Body of pancreas (tissue), 4 donors: ENCODE data around the gene CAMK2A. TPM values are rescaled to one million over a fixed set of nuclear protein-coding genes. Genes with fewer than 3 reads are reported as not detected.

Experiments used
- ATAC-seq: fragments of 150-250 bp; one replicate; pipeline ENCODE4 v1.9.1; 2016
- DNase-seq, 4 donors: peaks; one replicate each; pipeline ENCODE4 v3.0.0-alpha.2; 2019
- H3K27ac ChIP-seq, 4 donors: fragments of 200-600 bp; sonication (generic); 1 replicate in 3 of 4; 2 replicates in 1 of 4; pipeline versions ENCODE4 v1.5.1 to v1.6.1; 2016 to 2019; ENCODE audit warnings: mild to moderate bottlenecking in 1 of 4, mixed read lengths in 1 of 4, moderate library complexity in 1 of 4
- H3K27me3 ChIP-seq, 2 donors: fragments of 200-600 bp; sonication (generic); one replicate each; pipeline ENCODE4 v1.6.0; 2016; ENCODE audit warnings: mild to moderate bottlenecking in 1 of 2
- H3K36me3 ChIP-seq, 2 donors: fragments of 200-600 bp; sonication (generic); replicated peaks in 1 of 2; 2 replicates each; pipeline ENCODE4 v1.5.1; 2016; ENCODE audit warnings: low read depth in 2 of 2; ENCODE audit not compliant: insufficient read depth in 1 of 2
- H3K4me1 ChIP-seq: fragments of 200-600 bp; sonication (generic); one replicate; pipeline ENCODE4 v1.6.0; 2016
- H3K4me3 ChIP-seq, 2 donors: fragments of 200-600 bp; sonication (generic); 1 replicate in 1 of 2; 2 replicates in 1 of 2; pipeline ENCODE4 v1.5.1; 2016 to 2019
- H3K9me3 ChIP-seq, 3 donors: fragments of 200-600 bp; sonication (generic); 1 replicate in 2 of 3; 2 replicates in 1 of 3; pipeline ENCODE4 v1.5.1; 2016
- CTCF ChIP-seq, 7 experiments: fragments of 450-650 bp in 4 of 7; fragments of 200-600 bp in 3 of 7; sonication (generic) in 3 of 7; IDR thresholded peaks; one replicate each; pipeline ENCODE4 v1.5.1; 2016 to 2019; ENCODE audit warnings: antibody characterized with exemption in 7 of 7
- POLR2A ChIP-seq, 3 donors: fragments of 450-650 bp; IDR thresholded peaks; one replicate each; pipeline ENCODE4 v1.6.1; 2016; ENCODE audit warnings: antibody characterized with exemption in 3 of 3, mild to moderate bottlenecking in 2 of 3
- WGBS, 2 donors: methylation state at CpG; one replicate each; pipeline ENCODE4 v1.1.5; 2017; 5-methylcytosine and 5-hydroxymethylcytosine counted together
- intact Hi-C: fragments of 100-400 bp; cut with DNase I; formaldehyde crosslinking; loops from one replicate; pipeline ENCODE4 v1.15.1; 2023
- total RNA-seq, 2 donors: library from RNA; depleted of rRNA; stranded (reverse); fragments of >200 nt; gene quantifications; one replicate each; pipeline ENCODE4 v1.1.0, GENCODE V29; 2016

CAMK2A gene
- total RNA-seq, 2 donors from 2014 or later, result 0.26 TPM; not detected in 1

DNA sequence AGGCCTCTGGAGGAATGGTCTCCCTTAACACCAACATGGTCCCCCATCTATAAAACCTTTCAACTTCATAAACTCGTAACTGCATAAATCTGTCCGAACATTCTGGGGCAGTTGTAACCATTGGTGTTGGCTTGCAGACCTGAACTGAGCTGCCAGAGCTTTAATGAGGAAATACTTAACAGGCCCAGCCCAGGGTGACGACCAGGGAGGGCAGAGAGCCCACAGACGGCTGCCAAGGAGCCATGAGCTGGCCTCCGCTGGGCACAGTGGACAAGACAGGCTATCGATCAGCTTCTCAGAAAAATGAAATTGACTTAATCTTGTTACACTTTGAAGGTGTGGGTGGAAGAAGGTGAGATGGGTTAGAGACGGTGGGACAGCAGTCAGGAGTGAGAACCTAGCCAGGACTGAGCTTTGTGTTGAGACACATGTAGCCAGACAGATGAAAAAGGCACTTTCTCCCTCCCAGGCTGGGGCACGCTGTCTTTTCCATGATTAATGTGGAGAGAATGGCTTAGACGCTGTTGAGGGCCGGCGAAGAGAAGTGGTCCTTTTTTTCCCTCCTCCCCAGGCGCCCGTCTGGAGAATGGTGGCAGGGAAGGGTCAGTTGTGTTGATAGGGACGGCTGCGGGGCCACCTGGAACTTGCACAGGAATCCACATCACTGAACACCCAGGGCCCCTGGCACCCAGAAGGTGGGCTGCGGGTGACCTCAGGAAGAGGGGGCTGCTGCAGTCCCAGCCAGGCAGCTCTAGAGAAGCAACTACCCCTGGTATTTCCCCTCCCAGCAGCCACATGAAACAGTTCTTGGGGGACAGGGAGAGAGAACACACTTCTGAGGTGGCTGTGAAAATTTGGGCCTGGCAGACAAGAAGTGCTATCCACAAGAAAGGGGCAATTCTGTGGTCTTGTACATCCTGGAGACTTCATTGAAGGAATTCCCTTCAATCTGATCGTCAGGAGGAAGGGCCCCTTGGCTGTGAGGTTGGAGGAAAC is 40.6 kb upstream of the CAMK2A start:
- no peak for ATAC-seq
- H3K27me3 ChIP-seq, result no peaks in the 10 kb centered on the region
- no peaks in the 10 kb centered on the region for H3K4me1 ChIP-seq
- H3K9me3 ChIP-seq, result no peaks in the 10 kb centered on the region
- no peak for DNase-seq
- TF ChIP-seq CTCF (IDR thresholded peaks at IDR 0.05) (no peak), POLR2A (IDR thresholded peaks at IDR 0.05) (no peak)
- no peak overlapping the region for H3K4me3 ChIP-seq
- no peaks in the 10 kb centered on the region for H3K36me3 ChIP-seq
- H3K27ac ChIP-seq, result no peak overlapping the region
- intact Hi-C loops, result no loop called here
- WGBS, 2 donors, result 75 to 84% methylated on average over 15 to 17 of the region's 17 CpGs

- TF ChIP-seq POLR2A (IDR thresholded peaks at IDR 0.05), result no peak
- no peak for TF ChIP-seq CTCF (IDR thresholded peaks at IDR 0.05)
- H3K9me3 ChIP-seq, result no peaks in the 10 kb centered on the region
- H3K4me3 ChIP-seq, result no peak overlapping the region
- ATAC-seq, result no peak
- WGBS, 2 donors, result 40 to 64% methylated on average over 2 of the region's 2 CpGs
- intact Hi-C loops, result no loop called here
- H3K36me3 ChIP-seq, result no peaks in the 10 kb centered on the region
- no peaks in the 10 kb centered on the region for H3K27me3 ChIP-seq
- no peak overlapping the region for H3K27ac ChIP-seq
- no peaks in the 10 kb centered on the region for H3K4me1 ChIP-seq
- DNase-seq, result no peak
These were observed 39.5 kb upstream of the CAMK2A start for GRCh38 chr5:150329038-150329437.

DNA sequence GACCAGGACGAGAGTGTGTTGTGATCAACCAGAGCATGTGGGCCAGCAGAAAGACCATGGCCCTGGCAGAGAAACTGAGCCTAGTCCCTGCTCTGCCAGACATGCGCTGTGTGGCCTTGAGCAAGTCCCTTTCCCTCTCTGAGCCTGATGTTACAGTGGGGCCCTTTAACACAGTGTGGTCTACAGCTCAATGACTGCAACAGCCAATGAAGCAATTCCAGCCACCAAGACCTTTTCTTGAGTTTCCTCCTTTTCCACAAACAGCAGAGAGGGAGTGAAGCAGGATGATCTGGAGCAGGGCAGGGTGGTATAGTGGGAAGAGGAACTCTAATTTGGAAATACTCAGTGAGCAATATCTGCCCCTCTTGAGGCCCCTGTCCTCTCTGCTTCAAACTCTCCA is 38.9 kb upstream of the CAMK2A start:
- Histone ChIP-seq H3K36me3 (no peaks in the 10 kb centered on the region), H3K4me3 (no peak overlapping the region), H3K9me3 (no peaks in the 10 kb centered on the region), H3K27ac (no peak overlapping the region), H3K4me1 (no peaks in the 10 kb centered on the region), H3K27me3 (no peaks in the 10 kb centered on the region)
- no peak for TF ChIP-seq POLR2A (IDR thresholded peaks at IDR 0.05)
- TF ChIP-seq CTCF (IDR thresholded peaks at IDR 0.05), result no peak
- ATAC-seq, result no peak
- intact Hi-C loops, result no loop called here
- no peak for DNase-seq
- WGBS, 2 donors, result 78 to 100% methylated on average over 2 of the region's 2 CpGs

- 67 to 74% methylated on average over 3 of the region's 3 CpGs for WGBS, 2 donors
- no peaks in the 10 kb centered on the region for H3K27me3 ChIP-seq
- no peak overlapping the region for H3K4me3 ChIP-seq
- intact Hi-C loops, result no loop called here
- no peaks in the 10 kb centered on the region for H3K4me1 ChIP-seq
- no peaks in the 10 kb centered on the region for H3K9me3 ChIP-seq
- no peak for TF ChIP-seq CTCF (IDR thresholded peaks at IDR 0.05)
- DNase-seq (no peak), ATAC-seq (no peak)
- H3K36me3 ChIP-seq, result no peaks in the 10 kb centered on the region
- no peak overlapping the region for H3K27ac ChIP-seq
These were observed 37.6 kb upstream of the CAMK2A start for GRCh38 chr5:150327139-150327538.

DNA sequence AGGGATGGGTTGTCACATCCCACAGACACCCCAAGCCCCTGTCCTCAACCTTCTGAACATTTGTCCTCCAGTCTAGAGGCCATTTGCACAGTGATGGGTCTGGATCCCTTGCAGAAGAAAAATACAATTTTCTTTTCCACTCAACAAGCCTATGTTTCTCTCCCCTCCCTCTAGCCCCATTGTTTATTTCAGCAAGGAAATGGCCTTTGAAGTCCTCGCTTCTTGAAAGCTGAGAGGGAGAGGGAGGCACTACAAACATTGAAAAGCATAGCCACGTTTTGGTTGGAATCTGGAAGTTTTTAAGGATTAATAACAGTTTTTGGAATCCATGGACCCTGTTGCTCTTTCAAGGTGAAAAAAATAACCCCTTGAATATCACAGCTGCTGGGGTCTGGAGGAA is 37.1 kb upstream of the CAMK2A start:
- H3K4me1 ChIP-seq, result no peaks in the 10 kb centered on the region
- 64 to 74% methylated on average over 2 of the region's 2 CpGs for WGBS, 2 donors
- H3K27me3 ChIP-seq, result no peaks in the 10 kb centered on the region
- no peak for DNase-seq
- ATAC-seq, result no peak
- no peak overlapping the region for H3K4me3 ChIP-seq
- TF ChIP-seq POLR2A (IDR thresholded peaks at IDR 0.05) (no peak), CTCF (IDR thresholded peaks at IDR 0.05) (no peak)
- no peaks in the 10 kb centered on the region for H3K36me3 ChIP-seq
- H3K27ac ChIP-seq, result no peak overlapping the region
- intact Hi-C loops, result no loop called here
- H3K9me3 ChIP-seq, result no peaks in the 10 kb centered on the region
